ENCODE measurements around the gene LAMB1. TPM values are rescaled to one million over a fixed set of nuclear protein-coding genes. Genes with fewer than 3 reads are reported as not detected.

Gene LAMB1
- total RNA-seq, 1 experiment from 2014 or later: 431 TPM

DNA sequence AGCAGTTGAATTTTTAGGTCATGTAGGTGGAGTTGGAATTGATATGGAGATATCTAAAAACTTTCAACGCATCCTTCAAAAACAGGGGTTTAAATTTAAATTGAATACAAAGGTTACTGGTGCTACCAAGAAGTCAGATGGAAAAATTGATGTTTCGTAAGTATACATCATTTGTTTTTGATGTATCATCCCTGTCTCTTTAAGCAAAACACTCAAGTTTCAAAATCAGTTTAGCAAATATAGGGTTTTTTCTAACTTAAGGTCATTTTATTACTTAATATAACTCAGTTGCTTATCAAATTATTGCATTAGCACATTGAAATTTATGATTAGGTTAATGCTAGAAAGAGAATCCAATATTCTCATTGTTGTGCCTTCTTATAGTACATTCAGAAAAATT lies 87.4 kb downstream of the LAMB1 start:
- Mint-ChIP-seq H3K36me3 (ENCODE audit: insufficient read depth, unreplicated experiment) (peaks cover 69% of the 10 kb centered on the region), H3K4me1 (ENCODE audit: low read depth, unreplicated experiment) (peaks cover 3% of the 10 kb centered on the region), H3K27me3 (ENCODE audit: insufficient read depth, unreplicated experiment) (no peaks in the 10 kb centered on the region), H3K4me3 (ENCODE audit: unreplicated experiment) (no peak overlapping the region), H3K9me3 (ENCODE audit: unreplicated experiment) (peaks cover 9% of the 10 kb centered on the region), H3K27ac (ENCODE audit: unreplicated experiment) (no peak overlapping the region)
- TF ChIP-seq, protein P1, sequence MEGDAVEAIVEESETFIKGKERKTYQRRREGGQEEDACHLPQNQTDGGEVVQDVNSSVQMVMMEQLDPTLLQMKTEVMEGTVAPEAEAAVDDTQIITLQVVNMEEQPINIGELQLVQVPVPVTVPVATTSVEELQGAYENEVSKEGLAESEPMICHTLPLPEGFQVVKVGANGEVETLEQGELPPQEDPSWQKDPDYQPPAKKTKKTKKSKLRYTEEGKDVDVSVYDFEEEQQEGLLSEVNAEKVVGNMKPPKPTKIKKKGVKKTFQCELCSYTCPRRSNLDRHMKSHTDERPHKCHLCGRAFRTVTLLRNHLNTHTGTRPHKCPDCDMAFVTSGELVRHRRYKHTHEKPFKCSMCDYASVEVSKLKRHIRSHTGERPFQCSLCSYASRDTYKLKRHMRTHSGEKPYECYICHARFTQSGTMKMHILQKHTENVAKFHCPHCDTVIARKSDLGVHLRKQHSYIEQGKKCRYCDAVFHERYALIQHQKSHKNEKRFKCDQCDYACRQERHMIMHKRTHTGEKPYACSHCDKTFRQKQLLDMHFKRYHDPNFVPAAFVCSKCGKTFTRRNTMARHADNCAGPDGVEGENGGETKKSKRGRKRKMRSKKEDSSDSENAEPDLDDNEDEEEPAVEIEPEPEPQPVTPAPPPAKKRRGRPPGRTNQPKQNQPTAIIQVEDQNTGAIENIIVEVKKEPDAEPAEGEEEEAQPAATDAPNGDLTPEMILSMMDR (IDR thresholded peaks at IDR 0.05; ENCODE audit: insufficient read depth in 1 of 2, low read depth in 1 of 2, low read length in 1 of 2, severe bottlenecking in 1 of 2, unreplicated experiment in 1 of 2): no peak
- ChIA-PET CTCF (no interaction called here), POLR2A (no interaction called here)
- intact Hi-C loops (cut with micrococcal nuclease; ENCODE audit: unreplicated experiment): no loop called here
- no peak for DNase-seq
- H3K9me3 ChIP-seq: no peaks in the 10 kb centered on the region
- BruUV-seq (replicated peaks): no TSS peak
- no peaks in the 10 kb centered on the region for H3K27me3 ChIP-seq (replicated peaks; ENCODE audit: control insufficient read depth, insufficient read depth, low read length)
- peaks cover 2% of the 10 kb centered on the region for H3K36me3 ChIP-seq (ENCODE audit: control insufficient read depth, insufficient read depth, low read length)
- no peak overlapping the region for H3K4me3 ChIP-seq (ENCODE audit: low read depth, low read length)
- H3K4me1 ChIP-seq: 0 out of 2 replicates have a peak, but pooled peaks cover 6% of the 10 kb centered on the region

DNA sequence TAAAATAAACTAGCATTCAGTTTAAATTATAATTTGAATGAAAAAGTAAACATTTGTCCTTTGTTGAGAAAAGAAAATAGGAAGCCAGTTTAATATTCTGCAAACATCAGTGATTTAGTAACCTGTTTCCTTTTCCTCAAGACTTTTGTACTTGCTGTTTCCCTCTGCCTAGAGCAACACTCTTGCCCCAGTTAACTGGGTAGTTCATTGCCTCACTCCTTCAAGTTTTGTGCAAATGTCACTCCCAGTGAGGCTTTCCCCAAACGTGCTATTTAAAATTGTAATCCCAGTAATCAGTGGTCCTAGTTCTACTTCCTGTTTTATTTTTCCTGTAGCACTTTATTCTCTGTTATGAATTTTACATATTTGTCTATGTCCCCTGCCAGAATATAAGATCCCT lies 88.1 kb downstream of the LAMB1 start:
- ChIA-PET POLR2A (no interaction called here), CTCF (no interaction called here)
- H3K36me3 Mint-ChIP-seq (ENCODE audit: insufficient read depth, unreplicated experiment): peaks cover 71% of the 10 kb centered on the region
- H3K4me3 Mint-ChIP-seq (ENCODE audit: unreplicated experiment): no peak overlapping the region
- Histone ChIP-seq H3K4me3 (ENCODE audit: low read depth, low read length) (no peak overlapping the region), H3K9me3 (no peaks in the 10 kb centered on the region), H3K27me3 (replicated peaks; ENCODE audit: control insufficient read depth, insufficient read depth, low read length) (no peaks in the 10 kb centered on the region), H3K36me3 (ENCODE audit: control insufficient read depth, insufficient read depth, low read length) (peaks cover 2% of the 10 kb centered on the region), H3K4me1 (0 out of 2 replicates have a peak, but pooled peaks cover 6% of the 10 kb centered on the region)
- intact Hi-C loops (cut with micrococcal nuclease; ENCODE audit: unreplicated experiment): no loop called here
- TF ChIP-seq, protein P1 (IDR thresholded peaks at IDR 0.05; ENCODE audit: insufficient read depth in 1 of 2, low read depth in 1 of 2, low read length in 1 of 2, severe bottlenecking in 1 of 2, unreplicated experiment in 1 of 2): no peak
- no peak for DNase-seq
- no peak overlapping the region for H3K27ac Mint-ChIP-seq (ENCODE audit: unreplicated experiment)
- BruUV-seq (replicated peaks): no TSS peak
- no peaks in the 10 kb centered on the region for H3K27me3 Mint-ChIP-seq (ENCODE audit: insufficient read depth, unreplicated experiment)
- peaks cover 9% of the 10 kb centered on the region for H3K9me3 Mint-ChIP-seq (ENCODE audit: unreplicated experiment)
- H3K4me1 Mint-ChIP-seq (ENCODE audit: low read depth, unreplicated experiment): no peaks in the 10 kb centered on the region

DNA sequence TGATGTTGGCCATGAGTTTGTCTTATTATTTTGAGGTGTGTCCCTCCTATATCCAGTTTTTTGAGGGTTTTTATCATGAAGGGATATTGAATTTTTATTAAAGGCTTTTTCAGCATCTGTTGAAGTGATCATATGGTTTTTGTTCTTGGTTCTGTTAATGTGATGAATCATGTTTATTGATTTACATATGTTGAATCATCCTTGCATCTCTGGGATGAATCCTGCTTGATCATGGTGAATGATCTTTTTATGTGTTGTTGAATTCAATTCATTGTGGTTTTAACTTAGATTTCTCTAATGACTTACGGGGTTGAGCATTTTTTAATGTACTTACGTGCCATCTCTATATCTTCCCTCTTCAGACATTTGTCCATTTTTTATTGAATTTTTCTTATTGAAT lies 89.1 kb downstream of the LAMB1 start:
- Mint-ChIP-seq H3K27me3 (ENCODE audit: insufficient read depth, unreplicated experiment) (no peaks in the 10 kb centered on the region), H3K4me3 (ENCODE audit: unreplicated experiment) (no peak overlapping the region), H3K36me3 (ENCODE audit: insufficient read depth, unreplicated experiment) (peaks cover 72% of the 10 kb centered on the region), H3K9me3 (ENCODE audit: unreplicated experiment) (peaks cover 9% of the 10 kb centered on the region), H3K4me1 (ENCODE audit: low read depth, unreplicated experiment) (no peaks in the 10 kb centered on the region), H3K27ac (ENCODE audit: unreplicated experiment) (no peak overlapping the region)
- no peak for DNase-seq
- ChIA-PET POLR2A (no interaction called here), CTCF (no interaction called here)
- Histone ChIP-seq H3K36me3 (ENCODE audit: control insufficient read depth, insufficient read depth, low read length) (peaks cover 2% of the 10 kb centered on the region), H3K4me3 (ENCODE audit: low read depth, low read length) (no peak overlapping the region), H3K4me1 (0 out of 2 replicates have a peak, but pooled peaks cover 6% of the 10 kb centered on the region), H3K9me3 (no peaks in the 10 kb centered on the region), H3K27me3 (replicated peaks; ENCODE audit: control insufficient read depth, insufficient read depth, low read length) (no peaks in the 10 kb centered on the region)
- BruUV-seq (replicated peaks): no TSS peak
- intact Hi-C loops (cut with micrococcal nuclease; ENCODE audit: unreplicated experiment): no loop called here
- TF ChIP-seq, protein P1 (IDR thresholded peaks at IDR 0.05; ENCODE audit: insufficient read depth in 1 of 2, low read depth in 1 of 2, low read length in 1 of 2, severe bottlenecking in 1 of 2, unreplicated experiment in 1 of 2): no peak

All from Caco-2 (cell line).